ENCODE results near the gene C5orf34.

- TF ChIP-seq POLR2A (IDR thresholded peaks at IDR 0.05) = no peak
- TF ChIP-seq CTCF (IDR thresholded peaks at IDR 0.05 in 8 of 11, conservative IDR thresholded peaks at IDR 0.05 in 3 of 11) = no peak
Observed at GRCh38 chr5:43554497-43554896, 39.5 kb upstream of the C5orf34 start.

All from spleen (tissue), 7 donors.